ENCODE measurements around the gene SAMD13. TPM values are rescaled to one million over a fixed set of nuclear protein-coding genes. Genes with fewer than 3 reads are reported as not detected.

Gene SAMD13
- total and polyA plus RNA-seq, 2 of the 4 experiments (the other 2 are of a cell fraction): 0.27 to 0.36 TPM

DNA sequence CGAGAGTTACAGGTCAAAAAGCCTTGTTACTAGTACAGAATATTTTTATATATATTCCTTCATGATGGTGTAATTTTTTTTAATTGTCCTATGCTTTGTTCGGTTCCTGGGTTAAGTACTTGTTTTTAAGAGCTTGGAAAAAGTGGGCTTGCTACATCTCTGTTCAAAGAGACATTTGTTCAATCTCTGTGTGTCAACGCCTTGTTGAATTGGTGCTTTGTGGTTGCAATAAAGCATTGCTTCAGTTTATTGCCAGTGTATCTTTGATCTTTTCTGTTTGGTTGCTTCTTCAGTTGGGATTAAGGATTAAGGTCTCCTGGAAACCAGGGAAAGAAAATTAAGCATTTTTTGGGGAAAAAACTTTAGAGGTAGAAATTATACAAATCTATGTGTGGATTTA lies 49.0 kb downstream of the SAMD13 start:
- TF ChIP-seq NFE2L2 (IDR thresholded peaks at IDR 0.05; ENCODE audit: low read depth, low read length) (no peak), MAFK (IDR thresholded peaks at IDR 0.05; ENCODE audit: low read depth, low read length) (no peak), CHD1 (IDR thresholded peaks at IDR 0.05; ENCODE audit: low read depth, low read length) (no peak)
- H3K4me1 ChIP-seq (ENCODE audit: control insufficient read depth, insufficient read depth, low read length): peaks cover 13% of the 10 kb centered on the region
- no peak overlapping the region for H3K23ac ChIP-seq (ENCODE audit: low read depth, low read length)
- no TSS peak for BruUV-seq (replicated peaks)
- H3K18ac ChIP-seq (ENCODE audit: low read depth, low read length): no peak overlapping the region
- ATAC-seq (ENCODE audit: low read depth) (no peak), DNase-seq (no peak)
- dilution Hi-C loops (cut with HindIII; ENCODE audit: low sequenced_read_pairs, unreplicated experiment) (no loop called here), in situ Hi-C loops (cut with MboI; ENCODE audit: low sequenced_read_pairs) (no loop called here), intact Hi-C loops (cut with micrococcal nuclease) (no loop called here)
- H4K91ac ChIP-seq (ENCODE audit: insufficient read depth, low read depth, low read length): no peak overlapping the region
- no peaks in the 10 kb centered on the region for H3K9me1 ChIP-seq (ENCODE audit: insufficient read depth, low read length)
- no peak overlapping the region for H2AK5ac ChIP-seq (ENCODE audit: low read depth, low read length)
- no peak overlapping the region for H3K4ac ChIP-seq (ENCODE audit: low read depth, low read length)
- H3K9me3 ChIP-seq (ENCODE audit: control insufficient read depth, insufficient read depth, low read length): no peaks in the 10 kb centered on the region
- ChIA-PET POLR2A (ENCODE audit: unreplicated experiment) (no interaction called here), CTCF (no interaction called here)
- no peak overlapping the region for H2AFZ ChIP-seq (replicated peaks; ENCODE audit: low read length, poor library complexity)
- H2AK9ac ChIP-seq (replicated peaks; ENCODE audit: low read depth, low read length, poor library complexity): no peak overlapping the region
- no peak overlapping the region for H4K5ac ChIP-seq (ENCODE audit: low read depth, low read length)
- no peak overlapping the region for H3K56ac ChIP-seq (ENCODE audit: extremely low read depth, insufficient read depth, low read length)
- H3K4me3 ChIP-seq (ENCODE audit: insufficient read depth, low read depth, low read length): no peak overlapping the region
- no peak overlapping the region for H4K8ac ChIP-seq (ENCODE audit: low read depth in 2 of 2, low read length in 2 of 2)
- no peaks in the 10 kb centered on the region for H3K79me1 ChIP-seq (ENCODE audit: low read depth in 1 of 2, low read length in 2 of 2)
- no CpG with 5 or more reads among the region's 3 CpGs for WGBS, 2 experiments (ENCODE audit: extremely low coverage in 2 of 2, insufficient read length in 1 of 2)
- H3K14ac ChIP-seq (replicated peaks; ENCODE audit: low read depth, low read length): no peak overlapping the region
- no peak overlapping the region for H3K9ac ChIP-seq (ENCODE audit: low read depth, low read length)
- H2BK5ac ChIP-seq (ENCODE audit: low read depth, low read length, poor library complexity, severe bottlenecking): no peak overlapping the region
- no peak overlapping the region for H2BK120ac ChIP-seq (ENCODE audit: low read depth, low read length)
- no peak overlapping the region for H2BK15ac ChIP-seq (ENCODE audit: low read depth, low read length)
- H4K20me1 ChIP-seq (ENCODE audit: insufficient read depth, low read length): no peaks in the 10 kb centered on the region
- H3K4me2 ChIP-seq (ENCODE audit: low read depth, low read length): no peak overlapping the region
- H2BK20ac ChIP-seq (ENCODE audit: low read depth, low read length): no peak overlapping the region
- no peaks in the 10 kb centered on the region for H3K27me3 ChIP-seq (ENCODE audit: control insufficient read depth, insufficient read depth, low read length)
- H3K27ac ChIP-seq (ENCODE audit: insufficient read depth, low read length): no peak overlapping the region
- H3K36me3 ChIP-seq (ENCODE audit: control insufficient read depth, insufficient read depth, low read length): no peaks in the 10 kb centered on the region
